Common myeloid progenitor, CD34-positive (primary cell): Measurements from ENCODE around the gene CALCA.

Source experiments
- CTCF ChIA-PET: fragments of 350-600 bp; sonication (Branson Sonifier 250); formaldehyde crosslinking; loops from one replicate; lab custom pipeline; 2021; ENCODE audit warnings: antibody characterized with exemption; lab: Charles Lee
- POLR2A ChIA-PET: fragments of 350-600 bp; sonication (Branson Sonifier 250); formaldehyde crosslinking; loops from one replicate; lab custom pipeline; 2021; ENCODE audit warnings: antibody characterized with exemption; lab: Charles Lee
- DNase-seq, 3 donors: peaks; one replicate each; pipeline versions ENCODE4 v3.0.0 to v3.0.0-alpha.2; 2013
- H3K27ac ChIP-seq, 2 experiments: 1 replicate in 1 of 2; 2 replicates in 1 of 2; pipeline ENCODE4 v1.7.0; 2013; ENCODE audit warnings: inconsistent platforms in 2 of 2, low read length in 2 of 2, mild to moderate bottlenecking in 2 of 2, low read depth in 1 of 2, moderate library complexity in 1 of 2; ENCODE audit not compliant: severe bottlenecking in 2 of 2, insufficient read depth in 1 of 2, poor library complexity in 1 of 2
- H3K27me3 ChIP-seq, 5 experiments: replicated peaks in 2 of 5; 1 replicate in 3 of 5; 2 replicates in 2 of 5; pipeline versions ENCODE4 v1.6.1 to v1.7.0; 2013; ENCODE audit warnings: low read length in 4 of 5, mild to moderate bottlenecking in 2 of 5, moderate library complexity in 2 of 5, inconsistent platforms in 1 of 5; ENCODE audit not compliant: insufficient read depth in 5 of 5, control insufficient read depth in 4 of 5
- H3K36me3 ChIP-seq, 4 experiments: 1 replicate in 2 of 4; 2 replicates in 2 of 4; pipeline versions ENCODE4 v1.6.1 to v1.7.0; 2013; ENCODE audit warnings: low read length in 3 of 4, control low read depth in 1 of 4, mild to moderate bottlenecking in 1 of 4; ENCODE audit not compliant: control insufficient read depth in 4 of 4, insufficient read depth in 4 of 4
- H3K4me1 ChIP-seq, 4 experiments: 1 replicate in 3 of 4; 2 replicates in 1 of 4; pipeline versions ENCODE4 v1.6.1 to v1.7.1; 2013; ENCODE audit warnings: low read length in 3 of 4, mild to moderate bottlenecking in 3 of 4, control low read depth in 1 of 4, inconsistent platforms in 1 of 4, moderate library complexity in 1 of 4; ENCODE audit not compliant: control insufficient read depth in 4 of 4, insufficient read depth in 4 of 4; ENCODE audit errors: control extremely low read depth in 1 of 4
- H3K4me3 ChIP-seq, 7 experiments: 1 replicate in 4 of 7; 2 replicates in 3 of 7; pipeline versions ENCODE4 v1.5.1 to v1.7.0; 2013; ENCODE audit warnings: mild to moderate bottlenecking in 7 of 7, low read length in 6 of 7, moderate library complexity in 6 of 7, inconsistent platforms in 2 of 7, low read depth in 2 of 7, control low read depth in 1 of 7; ENCODE audit not compliant: insufficient read depth in 4 of 7, control insufficient read depth in 1 of 7; ENCODE audit errors: extremely low read depth in 1 of 7
- H3K9me3 ChIP-seq, 5 experiments: 1 replicate in 4 of 5; 2 replicates in 1 of 5; pipeline versions ENCODE4 v1.6.1 to v1.7.1; 2013; ENCODE audit warnings: low read length in 4 of 5, mild to moderate bottlenecking in 2 of 5, inconsistent platforms in 1 of 5, low read depth in 1 of 5, moderate library complexity in 1 of 5; ENCODE audit not compliant: control insufficient read depth in 4 of 5, insufficient read depth in 2 of 5; ENCODE audit errors: control extremely low read depth in 1 of 5
- WGBS: methylation state at CpG from one replicate; pipeline ENCODE4 v1.1.5; 2013; ENCODE audit not compliant: insufficient coverage; 5-methylcytosine and 5-hydroxymethylcytosine counted together

CALCA gene

DNA sequence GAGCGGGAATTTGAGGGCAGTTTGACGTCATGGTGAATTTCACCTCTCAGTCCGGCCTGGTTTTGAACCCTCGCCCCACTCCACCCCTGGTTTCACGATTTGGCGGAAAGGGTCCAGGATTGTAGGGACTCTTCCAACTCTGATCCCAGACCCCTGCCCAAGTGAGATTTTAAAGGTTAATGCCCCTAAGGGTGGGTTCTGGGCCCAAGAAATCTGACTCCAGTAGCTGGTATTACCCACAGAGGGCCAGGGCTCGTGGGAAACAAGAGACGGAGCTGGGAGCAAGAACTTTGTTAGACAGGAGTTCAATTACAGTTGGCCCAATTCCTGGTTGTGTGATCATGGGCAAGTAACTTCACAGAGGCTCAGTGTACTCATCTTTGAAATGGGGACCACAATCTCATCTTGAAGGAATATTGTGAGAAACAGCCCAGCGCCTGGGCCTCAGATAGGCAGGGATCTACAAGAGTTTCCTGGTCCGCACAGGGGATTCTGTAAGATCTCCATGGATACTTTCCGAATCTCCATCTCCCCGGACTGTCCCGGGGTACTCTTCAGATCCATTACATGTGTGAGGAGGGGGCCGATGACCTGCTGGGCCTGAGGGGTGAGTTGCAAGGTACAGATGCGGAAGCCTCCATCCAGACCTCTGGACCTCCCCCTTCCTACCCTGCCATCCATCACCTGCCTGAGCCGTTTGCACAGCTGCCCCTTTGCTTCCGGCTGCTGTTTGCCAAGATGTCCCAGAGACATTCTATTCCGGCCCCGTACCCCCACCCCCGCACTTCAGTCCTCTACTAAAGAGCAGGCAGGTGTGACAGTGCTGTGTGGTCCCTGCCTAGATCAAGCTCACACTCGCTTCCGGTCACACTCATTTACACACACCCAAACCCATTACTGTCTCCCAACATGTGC lies 687 bp upstream of the CALCA start:
- ChIA-PET CTCF (interaction anchor here (1.1 to 2.0 kb wide), 5 partner anchors 9 to 248 kb away, joined by 3 to 8 read pairs (median 4); no protein-coding TSS in a partner anchor), POLR2A (no interaction called here)
- Histone ChIP-seq H3K4me1 (peaks cover 6 to 32% (median 23%) of the 10 kb centered on the region in 4 experiments), H3K4me3 (peak overlapping the region in 2 of 7 experiments; percentile 41 to 67), H3K36me3 (no peaks in the 10 kb centered on the region), H3K27ac (no peak overlapping the region), H3K27me3 (peaks cover 13 to 95% (median 55%) of the 10 kb centered on the region in 5 experiments), H3K9me3 (no peaks in the 10 kb centered on the region)
- peak in 2 of 3 donors; percentile 26 to 33 for DNase-seq
- 14% methylated on average over 15 of the region's 22 CpGs for WGBS

DNA sequence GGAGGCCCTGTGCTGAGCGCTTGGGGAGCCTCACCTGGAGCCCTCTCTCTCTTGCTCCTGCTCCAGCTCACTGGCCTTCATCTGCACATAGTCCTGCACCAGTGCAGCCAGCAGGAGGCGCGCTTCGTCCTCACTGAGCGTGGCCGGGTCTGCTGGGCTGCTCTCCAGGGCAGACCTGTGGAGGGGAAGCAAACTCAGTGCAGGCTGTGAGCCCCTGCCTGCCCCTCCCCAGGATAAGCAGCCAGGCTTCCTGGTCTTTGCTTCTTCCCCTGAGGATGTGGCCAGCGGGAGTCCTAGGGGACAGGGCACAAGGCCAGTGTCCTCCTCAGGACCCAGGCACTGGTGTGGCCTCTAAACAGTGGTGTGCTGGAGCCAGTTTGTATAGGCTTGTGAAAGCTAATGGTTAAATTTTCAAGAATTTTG lies 2.2 kb downstream of the CALCA start:
- Histone ChIP-seq H3K9me3 (no peaks in the 10 kb centered on the region), H3K4me3 (no peak overlapping the region), H3K27ac (no peak overlapping the region), H3K27me3 (peaks cover 0 to 72% (median 41%) of the 10 kb centered on the region in 5 experiments), H3K36me3 (no peaks in the 10 kb centered on the region), H3K4me1 (peaks cover under 1 to 27% (median 22%) of the 10 kb centered on the region in 4 experiments)
- POLR2A ChIA-PET = no interaction called here
- CTCF ChIA-PET = interaction anchor here (0.7 to 1.5 kb wide), 5 partner anchors 14 to 240 kb away, joined by 3 to 4 read pairs (median 4); no protein-coding TSS in a partner anchor
- peak in 2 of 3 donors; percentile 48 to 52 for DNase-seq
- WGBS = 14% methylated on average over 7 of the region's 7 CpGs

- Histone ChIP-seq H3K36me3 (no peaks in the 10 kb centered on the region), H3K27ac (no peak overlapping the region), H3K27me3 (peaks cover 0 to 50% (median 20%) of the 10 kb centered on the region in 5 experiments), H3K4me1 (peaks cover 0 to 5% (median 2%) of the 10 kb centered on the region in 4 experiments), H3K9me3 (no peaks in the 10 kb centered on the region), H3K4me3 (no peak overlapping the region)
- 85% methylated on average over 4 of the region's 5 CpGs for WGBS
- CTCF ChIA-PET = interaction anchor here (1.2 to 1.7 kb wide), 2 partner anchors 59 to 192 kb away, joined by 3 to 4 read pairs; no protein-coding TSS in a partner anchor
- POLR2A ChIA-PET = no interaction called here
- DNase-seq = no peak
Observed at GRCh38 chr11:14967581-14968243, 4.4 kb downstream of the CALCA start.

DNA sequence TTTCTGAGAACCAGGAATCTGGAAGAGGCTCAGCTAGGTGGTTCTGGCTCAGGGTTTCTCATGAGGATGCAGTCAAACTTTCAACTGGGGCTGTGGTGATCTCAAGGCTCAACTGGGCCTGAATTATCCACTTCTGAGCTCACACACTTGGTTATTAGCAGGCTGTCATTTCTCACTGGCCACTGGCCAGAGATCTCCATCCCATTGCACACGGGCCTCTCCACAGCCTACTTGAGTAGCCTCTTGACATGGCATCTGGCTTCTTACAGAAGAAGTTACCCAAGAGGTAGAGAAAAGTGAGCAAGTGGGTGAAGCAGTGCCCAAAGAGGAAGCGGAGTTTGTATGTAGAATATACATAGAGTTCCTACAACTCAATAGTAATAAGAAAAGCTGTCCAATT lies 16.0 kb downstream of the CALCA start:
- 86% methylated on average over 1 of the region's 2 CpGs for WGBS

GRCh38 chr11:14954581-14954980 lies 17.6 kb downstream of the CALCA start:
- ChIA-PET POLR2A (no interaction called here), CTCF (interaction anchor here (1.9 kb wide), 1 partner anchor 15 kb away, joined by 4 read pairs; no protein-coding TSS in a partner anchor)
- no peak overlapping the region for H3K27ac ChIP-seq
- no peak for DNase-seq
- no peaks in the 10 kb centered on the region for H3K36me3 ChIP-seq
- no peaks in the 10 kb centered on the region for H3K4me1 ChIP-seq
- H3K9me3 ChIP-seq = no peaks in the 10 kb centered on the region
- H3K27me3 ChIP-seq = peaks cover 0 to 1% (median 0%) of the 10 kb centered on the region in 5 experiments
- no peak overlapping the region for H3K4me3 ChIP-seq

More for the DNA sequence above, 16.0 kb downstream of the CALCA start:
- ChIA-PET POLR2A (no interaction called here), CTCF (interaction anchor here (1.9 kb wide), 1 partner anchor 13 kb away, joined by 4 read pairs; no protein-coding TSS in a partner anchor)
- no peaks in the 10 kb centered on the region for H3K9me3 ChIP-seq
- H3K4me1 ChIP-seq = no peaks in the 10 kb centered on the region
- DNase-seq = no peak
- H3K27ac ChIP-seq = no peak overlapping the region
- H3K27me3 ChIP-seq = peaks cover 0 to 2% (median 0%) of the 10 kb centered on the region in 5 experiments
- H3K4me3 ChIP-seq = no peak overlapping the region
- no peaks in the 10 kb centered on the region for H3K36me3 ChIP-seq

DNA sequence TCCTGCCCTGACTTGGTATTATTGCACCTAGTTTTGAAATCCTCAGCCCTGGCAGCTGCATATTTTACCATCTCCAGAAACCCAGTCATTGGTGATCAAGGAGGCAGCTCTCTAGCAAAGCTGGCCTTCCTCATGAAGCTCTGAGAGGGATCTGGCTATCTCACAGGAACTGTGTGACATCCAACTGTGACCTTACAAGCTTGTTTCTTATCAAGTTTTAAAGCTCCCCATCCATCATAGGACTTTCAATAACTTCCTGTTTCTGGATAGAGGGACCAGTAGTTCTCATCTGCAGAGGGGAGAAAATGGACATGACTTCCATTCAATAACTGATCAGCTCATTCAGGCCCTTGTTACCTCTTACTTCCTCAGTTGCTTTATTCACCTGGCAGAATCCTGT lies 18.2 kb downstream of the CALCA start:
- DNase-seq = peak in 2 of 3 donors; percentile 5 to 22
- ChIA-PET CTCF (interaction anchor here (1.4 kb wide), 1 partner anchor 262 kb away, joined by 4 read pairs; no protein-coding TSS in a partner anchor), POLR2A (no interaction called here)

More for the DNA sequence above, 18.2 kb downstream of the CALCA start:
- no peak overlapping the region for H3K27ac ChIP-seq
- H3K36me3 ChIP-seq = no peaks in the 10 kb centered on the region
- peaks cover 0 to 1% (median 0%) of the 10 kb centered on the region in 5 experiments for H3K27me3 ChIP-seq
- no peaks in the 10 kb centered on the region for H3K9me3 ChIP-seq
- no peaks in the 10 kb centered on the region for H3K4me1 ChIP-seq
- H3K4me3 ChIP-seq = no peak overlapping the region
